Measurements from ENCODE around the gene CFAP97D2.

Gene CFAP97D2

GRCh38 chr13:114154476-114154875 is 24.6 kb upstream of the CFAP97D2 start:
- no peak overlapping the region for H3K4me3 ChIP-seq (ENCODE audit: low read length)
- H4K20me1 ChIP-seq (ENCODE audit: control insufficient read depth, insufficient read depth, low read depth, low read length), result no peaks in the 10 kb centered on the region; the same call in 1 of the 2 replicates
- H3K9me3 ChIP-seq (ENCODE audit: control insufficient read depth, insufficient read depth, low read length), result no peaks in the 10 kb centered on the region
- no peak overlapping the region for H3K27ac ChIP-seq (ENCODE audit: low read depth, low read length)
- H3K9me2 ChIP-seq (replicated peaks; ENCODE audit: control insufficient read depth, low read length), result no peaks in the 10 kb centered on the region
- H3K27me3 ChIP-seq (ENCODE audit: control insufficient read depth, low read length), result peaks cover 3% of the 10 kb centered on the region; the same call in 1 of the 2 replicates
- TF ChIP-seq CTCF (IDR thresholded peaks at IDR 0.05; ENCODE audit: low read depth, low read length, poor library complexity, severe bottlenecking) (no peak), EZH2phosphoT487 (IDR thresholded peaks at IDR 0.05; ENCODE audit: borderline replicate concordance, low read length) (no peak)
- no peaks in the 10 kb centered on the region for H3K79me2 ChIP-seq (ENCODE audit: control insufficient read depth, low read length)
- peaks cover 22% of the 10 kb centered on the region for H3K4me1 ChIP-seq (ENCODE audit: control insufficient read depth, low read length)
- H3K36me3 ChIP-seq (ENCODE audit: control insufficient read depth, low read length), result no peaks in the 10 kb centered on the region
- H3K4me2 ChIP-seq (ENCODE audit: low read length), result peak overlapping the region; percentile 30
- no peaks in the 10 kb centered on the region for H3F3A ChIP-seq (ENCODE audit: control insufficient read depth, insufficient read depth)

- no peaks in the 10 kb centered on the region for H3F3A ChIP-seq (ENCODE audit: control insufficient read depth, insufficient read depth)
- H3K9me2 ChIP-seq (replicated peaks; ENCODE audit: control insufficient read depth, low read length), result no peaks in the 10 kb centered on the region
- H3K4me3 ChIP-seq (ENCODE audit: low read length), result no peak overlapping the region
- H3K79me2 ChIP-seq (ENCODE audit: control insufficient read depth, low read length), result no peaks in the 10 kb centered on the region
- H3K9me3 ChIP-seq (ENCODE audit: control insufficient read depth, insufficient read depth, low read length), result no peaks in the 10 kb centered on the region
- no peaks in the 10 kb centered on the region for H3K36me3 ChIP-seq (ENCODE audit: control insufficient read depth, low read length)
- no peaks in the 10 kb centered on the region for H3K27me3 ChIP-seq (ENCODE audit: control insufficient read depth, low read length)
- TF ChIP-seq EZH2phosphoT487 (IDR thresholded peaks at IDR 0.05; ENCODE audit: borderline replicate concordance, low read length), result no peak
- no peak for TF ChIP-seq CTCF (IDR thresholded peaks at IDR 0.05; ENCODE audit: low read depth, low read length, poor library complexity, severe bottlenecking)
- no peak overlapping the region for H3K4me2 ChIP-seq (ENCODE audit: low read length)
- H4K20me1 ChIP-seq (ENCODE audit: control insufficient read depth, insufficient read depth, low read depth, low read length), result no peaks in the 10 kb centered on the region; the same call in 1 of the 2 replicates
- H3K27ac ChIP-seq (ENCODE audit: low read depth, low read length), result no peak overlapping the region
- peaks cover 31% of the 10 kb centered on the region for H3K4me1 ChIP-seq (ENCODE audit: control insufficient read depth, low read length)
Observed at GRCh38 chr13:114155320-114155719, 23.7 kb upstream of the CFAP97D2 start.

GRCh38 chr13:114155926-114156883 is 22.9 kb upstream of the CFAP97D2 start:
- Histone ChIP-seq H3F3A (ENCODE audit: control insufficient read depth, insufficient read depth) (no peaks in the 10 kb centered on the region), H3K4me3 (ENCODE audit: low read length) (no peak overlapping the region), H3K9me2 (replicated peaks; ENCODE audit: control insufficient read depth, low read length) (no peaks in the 10 kb centered on the region), H3K4me1 (ENCODE audit: control insufficient read depth, low read length) (peaks cover 31% of the 10 kb centered on the region), H3K9me3 (ENCODE audit: control insufficient read depth, insufficient read depth, low read length) (no peaks in the 10 kb centered on the region), H3K27me3 (ENCODE audit: control insufficient read depth, low read length) (no peaks in the 10 kb centered on the region), H4K20me1 (ENCODE audit: control insufficient read depth, insufficient read depth, low read depth, low read length) (no peaks in the 10 kb centered on the region; the same call in 1 of the 2 replicates), H3K27ac (ENCODE audit: low read depth, low read length) (no peak overlapping the region), H3K79me2 (ENCODE audit: control insufficient read depth, low read length) (no peaks in the 10 kb centered on the region), H3K36me3 (ENCODE audit: control insufficient read depth, low read length) (no peaks in the 10 kb centered on the region), H3K4me2 (ENCODE audit: low read length) (no peak overlapping the region)
- TF ChIP-seq CTCF (IDR thresholded peaks at IDR 0.05; ENCODE audit: low read depth, low read length, poor library complexity, severe bottlenecking), result no peak
- no peak for TF ChIP-seq EZH2phosphoT487 (IDR thresholded peaks at IDR 0.05; ENCODE audit: borderline replicate concordance, low read length)

Data from DOHH2 (cell line).